LHCN-M2 (cell line): ENCODE measurements around the gene SSBP3. TPM values are rescaled to one million over a fixed set of nuclear protein-coding genes. Genes with fewer than 3 reads are reported as not detected.

Experiments used
- DNase-seq: peaks from one replicate; pipeline ENCODE4 v3.0.0-alpha.2; 2012; ENCODE audit warnings: low read depth
- total RNA-seq: library from RNA; depleted of rRNA; stranded (reverse); fragments of >200 nt; gene quantifications from 2 replicates; pipeline ENCODE4 v1.2.3, GENCODE V29; 2014

The SSBP3 gene
- total RNA-seq, 1 experiment from 2014 or later: 20.8 TPM

GRCh38 chr1:54409156-54410142 lies 3.3 kb upstream of the SSBP3 start:
- no peak for DNase-seq

GRCh38 chr1:54408147-54409066 lies 2.2 kb upstream of the SSBP3 start:
- peak; percentile 86 for DNase-seq

- DNase-seq: peak; percentile 92
Observed at GRCh38 chr1:54407404-54408146, 1.4 kb upstream of the SSBP3 start.

GRCh38 chr1:54407154-54407403 lies 885 bp upstream of the SSBP3 start:
- no peak for DNase-seq

- no peak for DNase-seq
Observed at GRCh38 chr1:54405898-54406293, 298 bp downstream of the SSBP3 start.

GRCh38 chr1:54404939-54405897 lies 976 bp downstream of the SSBP3 start:
- peak; percentile 32 for DNase-seq

- no peak for DNase-seq
Observed at GRCh38 chr1:54404263-54404662, 1.9 kb downstream of the SSBP3 start.

GRCh38 chr1:54403808-54404261 lies 2.4 kb downstream of the SSBP3 start:
- peak; percentile 58 for DNase-seq

- peak; percentile 10 for DNase-seq
Observed at GRCh38 chr1:54403405-54403804, 2.8 kb downstream of the SSBP3 start.

GRCh38 chr1:54402896-54403295 lies 3.3 kb downstream of the SSBP3 start:
- DNase-seq: no peak

- DNase-seq: no peak
Observed at GRCh38 chr1:54401799-54402198, 4.4 kb downstream of the SSBP3 start.

GRCh38 chr1:54400329-54400728 lies 5.9 kb downstream of the SSBP3 start:
- DNase-seq: no peak

- no peak for DNase-seq
Observed at GRCh38 chr1:54399765-54400164, 6.4 kb downstream of the SSBP3 start.

- DNase-seq: no peak
Observed at GRCh38 chr1:54398963-54399528, 7.1 kb downstream of the SSBP3 start.

GRCh38 chr1:54397980-54398379 lies 8.2 kb downstream of the SSBP3 start:
- DNase-seq: no peak

GRCh38 chr1:54397090-54397591 lies 9.1 kb downstream of the SSBP3 start:
- no peak for DNase-seq

- no peak for DNase-seq
Observed at GRCh38 chr1:54396261-54396933, 9.8 kb downstream of the SSBP3 start.

GRCh38 chr1:54395281-54395934 lies 10.8 kb downstream of the SSBP3 start:
- no peak for DNase-seq

GRCh38 chr1:54394104-54394503 lies 12.1 kb downstream of the SSBP3 start:
- no peak for DNase-seq
